IPS-20b (cell line): Measurements from ENCODE around the gene UBP1.
"Not testable (repeated sequence)": the region's sequence is repeated elsewhere in the genome, so short reads cannot be mapped to it uniquely, and the experiment has no call there.

Experiments used
- H3K27ac ChIP-seq: one replicate; pipeline ENCODE4 v1.5.1; 2013; ENCODE audit warnings: low read length
- H3K27me3 ChIP-seq: 2 replicates; pipeline ENCODE4 v1.6.1; 2013; ENCODE audit warnings: mild to moderate bottlenecking, low read length, inconsistent platforms; ENCODE audit not compliant: insufficient read depth
- H3K36me3 ChIP-seq: 2 replicates; pipeline ENCODE4 v1.6.1; 2013; ENCODE audit warnings: low read depth, mild to moderate bottlenecking, inconsistent platforms, low read length, moderate library complexity; ENCODE audit not compliant: insufficient read depth
- H3K4me1 ChIP-seq: 2 replicates; pipeline ENCODE4 v1.6.1; 2013; ENCODE audit warnings: mild to moderate bottlenecking, control low read depth, inconsistent platforms, low read length, moderate library complexity; ENCODE audit not compliant: insufficient read depth
- H3K4me3 ChIP-seq: 2 replicates; pipeline ENCODE4 v1.5.1; 2013; ENCODE audit warnings: mild to moderate bottlenecking, low read length, inconsistent platforms
- H3K9ac ChIP-seq: 2 replicates; pipeline ENCODE4 v1.6.1; 2013; ENCODE audit warnings: low read depth, mild to moderate bottlenecking, inconsistent platforms, low read length, moderate library complexity
- H3K9me3 ChIP-seq: 2 replicates; pipeline ENCODE4 v1.6.1; 2013; ENCODE audit warnings: mild to moderate bottlenecking, low read depth, low read length, inconsistent platforms; ENCODE audit not compliant: insufficient read depth

Gene UBP1

GRCh38 chr3:33410816-33411215, 29.4 kb downstream of the UBP1 start:
- H3K4me1 ChIP-seq, H3K9ac ChIP-seq, H3K4me3 ChIP-seq, H3K9me3 ChIP-seq, H3K27me3 ChIP-seq, H3K27ac ChIP-seq: not testable (repeated sequence)
- peaks cover 97% of the 10 kb centered on the region for H3K36me3 ChIP-seq

DNA sequence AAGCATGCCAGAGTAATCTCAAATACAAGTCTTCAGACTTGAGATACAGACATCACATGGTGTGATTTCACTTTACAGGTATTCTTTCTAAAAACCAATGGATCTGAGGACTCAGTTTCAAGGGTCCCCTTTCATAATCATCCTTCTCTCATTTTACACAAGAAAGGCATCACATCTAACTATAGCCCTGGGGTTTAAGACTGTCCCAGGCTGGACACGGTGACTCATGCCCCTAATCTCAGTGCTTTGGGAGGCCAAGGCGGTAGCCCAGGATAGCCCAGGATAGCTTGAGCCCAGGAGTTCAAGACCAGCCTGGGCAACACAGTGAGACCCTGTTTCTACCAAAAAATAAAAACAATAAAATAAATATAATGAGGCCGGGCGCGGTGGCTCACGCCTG, 36.4 kb downstream of the UBP1 start:
- H3K36me3 ChIP-seq = peaks cover 95% of the 10 kb centered on the region
- H3K9ac ChIP-seq = no peak overlapping the region
- no peaks in the 10 kb centered on the region for H3K9me3 ChIP-seq

DNA sequence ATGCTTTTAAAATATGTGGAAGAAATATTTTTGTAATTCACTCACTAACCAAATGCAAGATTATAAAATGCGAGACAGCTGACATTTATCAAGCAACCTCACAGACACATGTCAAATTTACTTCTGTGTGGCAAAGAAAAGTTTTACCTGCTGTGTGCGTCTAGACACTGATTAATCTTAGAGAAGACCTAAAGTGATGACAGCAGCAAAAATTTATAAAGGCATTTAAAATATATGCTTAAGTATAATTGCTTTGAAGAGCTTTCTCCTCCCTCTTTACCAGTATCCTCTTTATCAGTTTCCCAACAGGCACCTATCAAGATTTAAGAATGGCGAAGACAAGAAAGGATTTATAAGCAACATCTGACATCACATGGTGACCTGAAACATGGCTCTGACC, 37.3 kb downstream of the UBP1 start:
- no peak overlapping the region for H3K4me3 ChIP-seq
- no peaks in the 10 kb centered on the region for H3K4me1 ChIP-seq
- H3K27me3 ChIP-seq = no peaks in the 10 kb centered on the region
- no peak overlapping the region for H3K9ac ChIP-seq
- H3K36me3 ChIP-seq = peaks cover 95% of the 10 kb centered on the region
- H3K27ac ChIP-seq = no peak overlapping the region
- no peaks in the 10 kb centered on the region for H3K9me3 ChIP-seq

More for the DNA sequence above, 36.4 kb downstream of the UBP1 start:
- Histone ChIP-seq H3K4me3 (no peak overlapping the region), H3K27me3 (no peaks in the 10 kb centered on the region), H3K27ac (no peak overlapping the region), H3K4me1 (no peaks in the 10 kb centered on the region)

DNA sequence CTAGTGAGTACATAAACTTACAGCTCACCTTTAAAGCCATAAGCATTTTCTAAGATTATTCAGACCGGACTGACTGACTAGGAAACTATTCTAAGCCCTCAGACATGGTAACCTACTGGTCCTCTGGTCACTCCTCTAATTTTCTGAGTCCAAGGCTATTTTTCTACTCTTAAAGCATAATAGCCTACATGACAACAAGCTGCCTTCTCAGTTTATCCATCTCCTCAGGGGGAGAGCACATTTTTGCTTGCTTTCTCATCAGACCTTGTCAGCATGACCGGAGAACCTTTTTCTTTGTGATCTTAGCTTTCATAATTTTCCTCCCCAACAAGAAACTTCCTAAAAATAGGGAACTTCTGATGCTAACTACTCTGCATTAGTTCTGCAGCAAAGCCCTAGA, 38.4 kb downstream of the UBP1 start:
- Histone ChIP-seq H3K36me3 (peaks cover 95% of the 10 kb centered on the region), H3K27me3 (no peaks in the 10 kb centered on the region), H3K9ac (no peak overlapping the region), H3K9me3 (no peaks in the 10 kb centered on the region), H3K4me1 (no peaks in the 10 kb centered on the region), H3K27ac (no peak overlapping the region), H3K4me3 (no peak overlapping the region)

- Histone ChIP-seq H3K4me3 (no peak overlapping the region), H3K9ac (no peak overlapping the region), H3K9me3 (no peaks in the 10 kb centered on the region), H3K27ac (no peak overlapping the region), H3K27me3 (no peaks in the 10 kb centered on the region), H3K36me3 (peaks cover 98% of the 10 kb centered on the region), H3K4me1 (no peaks in the 10 kb centered on the region)
These were observed 41.8 kb downstream of the UBP1 start for GRCh38 chr3:33398410-33398809.

GRCh38 chr3:33395900-33396299, 44.3 kb downstream of the UBP1 start:
- no peak overlapping the region for H3K4me3 ChIP-seq
- no peaks in the 10 kb centered on the region for H3K27me3 ChIP-seq
- no peaks in the 10 kb centered on the region for H3K9me3 ChIP-seq
- H3K36me3 ChIP-seq = peaks cover 98% of the 10 kb centered on the region
- no peak overlapping the region for H3K9ac ChIP-seq
- H3K4me1 ChIP-seq = no peaks in the 10 kb centered on the region; the same call in 1 of the 2 replicates
- H3K27ac ChIP-seq = no peak overlapping the region

- Histone ChIP-seq H3K9ac (no peak overlapping the region), H3K9me3 (no peaks in the 10 kb centered on the region), H3K27me3 (no peaks in the 10 kb centered on the region), H3K36me3 (peaks cover 98% of the 10 kb centered on the region), H3K4me3 (no peak overlapping the region), H3K27ac (no peak overlapping the region), H3K4me1 (no peaks in the 10 kb centered on the region; the same call in 1 of the 2 replicates)
These were observed 45.7 kb downstream of the UBP1 start for GRCh38 chr3:33394403-33395054.

DNA sequence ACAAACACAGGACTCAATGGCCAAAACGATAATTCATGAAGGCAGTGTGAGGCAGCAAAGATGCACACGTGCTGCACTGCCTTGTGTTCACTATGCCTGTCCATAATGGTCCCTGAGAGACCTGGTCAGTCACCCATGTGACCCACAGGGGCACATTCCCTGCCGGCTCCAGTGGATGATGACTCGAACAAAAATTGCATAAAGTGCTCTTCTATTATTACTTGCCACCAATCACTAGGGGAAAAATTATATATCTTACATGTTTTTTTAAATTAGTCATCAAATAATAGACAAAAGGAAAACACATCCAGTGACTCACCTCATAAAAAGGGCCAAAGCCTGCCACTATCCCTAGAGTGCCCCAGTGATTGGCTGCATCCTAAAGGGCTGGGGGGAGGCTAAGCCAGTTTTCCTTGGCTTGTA, 47.5 kb downstream of the UBP1 start:
- Histone ChIP-seq H3K9me3 (no peaks in the 10 kb centered on the region), H3K27ac (no peak overlapping the region), H3K36me3 (peaks cover 96% of the 10 kb centered on the region), H3K9ac (no peak overlapping the region), H3K4me1 (no peaks in the 10 kb centered on the region; the same call in 1 of the 2 replicates), H3K4me3 (no peak overlapping the region), H3K27me3 (no peaks in the 10 kb centered on the region)

DNA sequence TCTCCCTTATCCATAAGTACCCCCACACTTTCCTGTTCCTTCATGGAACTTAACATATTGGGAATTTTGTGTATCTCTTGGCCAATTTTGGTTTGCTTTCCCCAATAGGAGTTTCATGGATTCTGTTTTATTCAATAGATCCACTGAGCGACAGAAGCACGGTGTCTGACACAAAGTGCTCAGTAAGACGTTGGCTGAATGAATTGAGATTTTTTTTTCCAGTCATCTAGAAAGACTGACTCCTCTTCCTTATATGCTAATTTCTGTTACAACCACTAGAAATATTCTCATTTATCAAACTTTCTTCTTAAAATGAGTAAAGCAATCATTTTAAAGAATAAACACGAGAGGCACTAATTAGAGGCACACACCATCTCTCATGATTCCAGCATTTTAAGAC, 48.1 kb downstream of the UBP1 start:
- H3K27me3 ChIP-seq = no peaks in the 10 kb centered on the region
- H3K4me3 ChIP-seq = no peak overlapping the region
- no peak overlapping the region for H3K9ac ChIP-seq
- peaks cover 96% of the 10 kb centered on the region for H3K36me3 ChIP-seq
- no peaks in the 10 kb centered on the region; the same call in 1 of the 2 replicates for H3K4me1 ChIP-seq
- no peak overlapping the region for H3K27ac ChIP-seq
- H3K9me3 ChIP-seq = no peaks in the 10 kb centered on the region

GRCh38 chr3:33391255-33391995, 48.8 kb downstream of the UBP1 start:
- H3K27ac ChIP-seq = no peak overlapping the region
- H3K4me3 ChIP-seq = no peak overlapping the region
- H3K9ac ChIP-seq = no peak overlapping the region
- no peaks in the 10 kb centered on the region for H3K9me3 ChIP-seq
- no peaks in the 10 kb centered on the region; the same call in 1 of the 2 replicates for H3K4me1 ChIP-seq
- H3K36me3 ChIP-seq = peaks cover 96% of the 10 kb centered on the region
- no peaks in the 10 kb centered on the region for H3K27me3 ChIP-seq

GRCh38 chr3:33389908-33390307, 50.3 kb downstream of the UBP1 start:
- H3K9me3 ChIP-seq = no peaks in the 10 kb centered on the region
- H3K4me3 ChIP-seq = no peak overlapping the region
- H3K36me3 ChIP-seq = peaks cover 96% of the 10 kb centered on the region
- no peaks in the 10 kb centered on the region for H3K27me3 ChIP-seq
- no peaks in the 10 kb centered on the region; the same call in 1 of the 2 replicates for H3K4me1 ChIP-seq
- no peak overlapping the region for H3K27ac ChIP-seq
- no peak overlapping the region for H3K9ac ChIP-seq
